ENCODE measurements around the gene ALK.

The ALK gene

DNA sequence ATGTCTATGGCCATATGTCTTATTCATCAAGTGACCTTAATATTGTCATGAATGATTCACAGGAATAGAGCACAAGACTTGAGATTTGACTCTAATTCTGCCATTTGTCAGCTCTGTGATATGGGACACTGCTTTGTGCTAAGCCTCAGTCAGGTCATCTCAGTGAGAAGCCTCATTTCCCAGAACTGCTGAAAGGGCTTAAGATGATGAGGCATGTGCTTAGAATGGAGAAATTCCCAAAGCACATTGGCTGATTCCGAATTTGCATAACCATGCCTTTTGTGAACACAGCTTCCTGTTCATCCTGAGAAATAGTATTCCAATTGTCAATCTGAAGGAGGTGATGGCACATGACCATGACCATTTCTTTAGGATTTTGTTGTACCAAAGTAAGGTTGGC, 218.1 kb downstream of the ALK start:
- no peak for TF ChIP-seq CTCF (IDR thresholded peaks at IDR 0.05)

GRCh38 chr2:29702276-29702675, 219.1 kb downstream of the ALK start:
- TF ChIP-seq CTCF (IDR thresholded peaks at IDR 0.05), result no peak

- TF ChIP-seq CTCF (IDR thresholded peaks at IDR 0.05), result no peak
Observed at GRCh38 chr2:29700560-29700959, 220.8 kb downstream of the ALK start.

DNA sequence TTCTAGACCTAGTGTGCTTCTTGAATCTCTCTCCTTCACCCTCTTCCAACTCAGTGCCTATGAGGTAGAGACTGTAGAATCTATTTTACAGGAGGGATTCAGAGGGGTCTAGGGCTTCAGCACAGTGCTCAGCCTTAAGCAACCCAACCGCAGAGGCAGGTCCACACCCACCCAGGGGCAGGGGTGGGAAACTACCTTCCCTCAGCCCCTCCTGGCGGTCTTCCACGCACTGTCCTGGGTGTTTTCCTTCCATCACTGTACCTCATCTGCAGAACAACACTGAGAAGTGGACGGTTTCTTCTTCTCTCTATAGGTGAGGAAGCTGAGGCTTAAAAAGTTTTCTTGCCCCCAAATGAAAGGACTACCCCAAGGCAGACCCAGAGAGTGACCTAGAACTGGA, 222.3 kb downstream of the ALK start:
- no peak for TF ChIP-seq CTCF (IDR thresholded peaks at IDR 0.05)

- no peak for TF ChIP-seq CTCF (IDR thresholded peaks at IDR 0.05)
Observed at GRCh38 chr2:29698216-29698615, 223.2 kb downstream of the ALK start.

DNA sequence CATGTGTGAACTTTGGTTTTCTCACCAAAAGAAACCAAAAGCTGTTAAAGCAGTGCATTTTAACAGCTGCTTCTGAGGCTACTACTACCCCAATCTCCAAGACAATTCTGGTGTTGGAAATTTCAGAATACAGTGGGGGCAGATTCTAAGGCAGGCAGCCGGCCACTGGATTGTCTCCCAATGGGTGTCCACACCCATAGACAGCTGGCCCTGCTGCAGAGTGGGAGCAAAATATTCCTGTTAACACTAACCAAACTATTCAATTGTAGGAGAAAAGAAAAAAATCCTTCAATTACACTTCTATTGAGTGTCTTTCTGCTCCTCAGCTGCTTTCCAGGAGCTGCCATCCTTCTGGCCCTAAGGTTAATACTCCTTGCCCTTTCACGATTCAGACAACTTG, 223.7 kb downstream of the ALK start:
- TF ChIP-seq CTCF (IDR thresholded peaks at IDR 0.05), result no peak

- no peak for TF ChIP-seq CTCF (IDR thresholded peaks at IDR 0.05)
Observed at GRCh38 chr2:29697181-29697580, 224.2 kb downstream of the ALK start.

DNA sequence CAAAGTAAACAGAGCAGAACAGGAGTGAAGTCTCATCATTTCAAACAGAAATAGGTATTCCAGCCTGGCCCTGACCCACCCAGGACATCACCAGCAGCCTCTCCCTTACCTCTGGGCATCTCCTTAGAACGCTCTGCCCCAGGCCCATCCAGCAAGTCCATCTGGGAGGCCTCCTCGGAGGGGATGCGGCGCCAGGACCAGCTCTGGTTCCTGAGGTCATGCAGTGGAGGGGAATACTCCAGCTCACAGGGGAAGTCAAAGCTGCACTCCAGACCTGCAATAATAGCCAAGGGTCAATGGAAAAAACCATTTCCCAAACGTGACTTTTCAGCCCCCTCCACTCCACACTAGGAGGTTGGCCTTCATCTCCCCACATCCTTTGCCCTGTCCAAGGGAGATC, 226.6 kb downstream of the ALK start:
- TF ChIP-seq CTCF (IDR thresholded peaks at IDR 0.05), result no peak

All from LNCAP (cell line).